CD4-positive, alpha-beta memory T cell (primary cell): ENCODE measurements around the gene ZNF638. TPM values are rescaled to one million over a fixed set of nuclear protein-coding genes. Genes with fewer than 3 reads are reported as not detected.
A peak's percentile ranks its signal among the peaks of the same experiment; 100 is the strongest.

Experiments
- CTCF ChIA-PET: fragments of 350-600 bp; sonication (Branson Sonifier 250); formaldehyde crosslinking; loops from one replicate; lab custom pipeline; 2021; ENCODE audit warnings: inconsistent platforms; ENCODE audit not compliant: partially characterized antibody; lab: Charles Lee
- POLR2A ChIA-PET: fragments of 350-600 bp; sonication (Branson Sonifier 250); formaldehyde crosslinking; loops from one replicate; lab custom pipeline; 2021; ENCODE audit not compliant: partially characterized antibody; lab: Charles Lee
- DNase-seq, 5 donors: peaks; one replicate each; pipeline versions ENCODE4 v3.0.0 to v3.0.0-alpha.2; 2020 to 2022; ENCODE audit warnings: mixed read lengths in 1 of 5
- H3K27ac ChIP-seq: one replicate; pipeline ENCODE4 v1.7.0; 2013; ENCODE audit warnings: low read depth, low read length
- H3K27me3 ChIP-seq: 2 replicates; pipeline ENCODE4 v1.7.0; 2013; ENCODE audit warnings: mild to moderate bottlenecking, low read length, moderate library complexity; ENCODE audit not compliant: insufficient read depth
- H3K36me3 ChIP-seq: 2 replicates; pipeline ENCODE4 v1.7.0; 2013; ENCODE audit warnings: mild to moderate bottlenecking, low read length, moderate library complexity; ENCODE audit not compliant: insufficient read depth
- H3K4me1 ChIP-seq: 2 replicates; pipeline ENCODE4 v1.7.0; 2013; ENCODE audit warnings: mild to moderate bottlenecking, low read length, moderate library complexity; ENCODE audit not compliant: insufficient read depth
- H3K4me3 ChIP-seq, 2 donors: one replicate each; pipeline ENCODE4 v1.7.0; 2013; ENCODE audit warnings: low read length in 2 of 2, mild to moderate bottlenecking in 1 of 2
- H3K9me3 ChIP-seq, 2 donors: one replicate each; pipeline ENCODE4 v1.7.0; 2013; ENCODE audit warnings: low read length in 2 of 2, control low read depth in 1 of 2; ENCODE audit not compliant: control insufficient read depth in 1 of 2
- H3K27ac Mint-ChIP-seq, 7 donors: one replicate each; pipeline ENCODE4 v1.8.0; 2020 to 2021; ENCODE audit warnings: mixed read lengths in 7 of 7, mild to moderate bottlenecking in 6 of 7, inconsistent platforms in 3 of 7, moderate library complexity in 3 of 7
- H3K27me3 Mint-ChIP-seq, 2 donors: one replicate each; pipeline ENCODE4 v1.8.0; 2020 to 2021; ENCODE audit warnings: mixed read lengths in 2 of 2
- H3K36me3 Mint-ChIP-seq, 2 donors: one replicate each; pipeline ENCODE4 v1.8.0; 2020 to 2021; ENCODE audit warnings: mixed read lengths in 2 of 2, inconsistent platforms in 1 of 2, mild to moderate bottlenecking in 1 of 2
- H3K4me1 Mint-ChIP-seq, 4 donors: one replicate each; pipeline ENCODE4 v1.8.0; 2020 to 2021; ENCODE audit warnings: mixed read lengths in 4 of 4, mild to moderate bottlenecking in 1 of 4
- H3K4me3 Mint-ChIP-seq, 8 donors: one replicate each; pipeline ENCODE4 v1.8.0; 2020 to 2021; ENCODE audit warnings: mixed read lengths in 8 of 8, mild to moderate bottlenecking in 7 of 8, moderate library complexity in 6 of 8, inconsistent platforms in 3 of 8
- H3K9me3 Mint-ChIP-seq, 8 donors: one replicate each; pipeline ENCODE4 v1.8.0; 2020 to 2021; ENCODE audit warnings: mixed read lengths in 8 of 8, mild to moderate bottlenecking in 5 of 8, inconsistent platforms in 3 of 8, moderate library complexity in 1 of 8
- intact Hi-C: fragments of 100-400 bp; cut with micrococcal nuclease; formaldehyde crosslinking; loops from one replicate; pipeline ENCODE4 v1.15.1; 2023
- polyA plus RNA-seq, 2 donors: library from polyadenylated mRNA; unstranded; fragments of 300-500 nt; fragmentation: Illumina TruSeq; gene quantifications; one replicate each; pipeline ENCODE4 v1.2.3, GENCODE V29; 2021
- total RNA-seq, 2 experiments: library from RNA; stranded (reverse); gene quantifications; one replicate each; pipeline ENCODE4 v1.2.3, GENCODE V29; 2021

The ZNF638 gene
- total and polyA plus RNA-seq, 4 experiments from 2014 or later = 19.8 to 167 (median 110) TPM

GRCh38 chr2:71361631-71362030 lies 30.0 kb downstream of the ZNF638 start:
- H3K36me3 Mint-ChIP-seq = peaks cover 56 to 81% of the 10 kb centered on the region in 2 donors

DNA sequence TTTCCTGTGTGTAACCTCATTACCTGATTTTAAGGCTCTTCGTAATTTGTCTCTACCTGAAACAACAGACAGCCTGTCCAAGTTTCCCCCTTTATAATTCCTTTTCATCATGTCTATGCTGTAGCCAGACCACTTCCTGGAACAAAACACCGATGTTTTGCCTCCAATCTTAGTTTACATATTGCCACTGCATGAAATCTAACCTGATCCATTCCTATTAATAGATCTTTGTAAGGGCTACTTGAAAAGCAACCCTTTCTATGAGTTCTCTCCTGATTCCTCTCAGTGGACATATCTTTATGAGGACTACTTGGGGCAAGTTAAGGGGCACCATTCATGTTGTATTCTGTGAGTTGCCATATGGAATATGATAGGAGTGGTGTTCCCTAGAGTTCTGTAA lies 30.9 kb downstream of the ZNF638 start:
- Mint-ChIP-seq H3K4me1 (peaks cover 20 to 38% (median 29%) of the 10 kb centered on the region in 4 donors), H3K36me3 (peaks cover 54 to 77% of the 10 kb centered on the region in 2 donors), H3K27me3 (no peaks in the 10 kb centered on the region), H3K4me3 (no peak overlapping the region), H3K27ac (peak overlapping the region in 3 of 7 donors; percentile 0 to 41 (median 37)), H3K9me3 (no peaks in the 10 kb centered on the region)
- DNase-seq = no peak
- no peaks in the 10 kb centered on the region for H3K9me3 ChIP-seq
- CTCF ChIA-PET = no interaction called here
- H3K36me3 ChIP-seq = peaks cover 67% of the 10 kb centered on the region
- POLR2A ChIA-PET = no interaction called here
- intact Hi-C loops = no loop called here
- peaks cover 10% of the 10 kb centered on the region for H3K4me1 ChIP-seq
- no peaks in the 10 kb centered on the region for H3K27me3 ChIP-seq
- no peak overlapping the region for H3K27ac ChIP-seq
- H3K4me3 ChIP-seq = no peak overlapping the region

More at GRCh38 chr2:71361631-71362030, 30.0 kb downstream of the ZNF638 start:
- H3K27me3 Mint-ChIP-seq = no peaks in the 10 kb centered on the region
- intact Hi-C loops = no loop called here
- Histone ChIP-seq H3K27me3 (no peaks in the 10 kb centered on the region), H3K4me1 (peaks cover 10% of the 10 kb centered on the region), H3K4me3 (no peak overlapping the region), H3K36me3 (peaks cover 74% of the 10 kb centered on the region), H3K9me3 (no peaks in the 10 kb centered on the region), H3K27ac (no peak overlapping the region)
- H3K4me3 Mint-ChIP-seq = peak overlapping the region in 1 of 8 donors; percentile 54
- H3K9me3 Mint-ChIP-seq = no peaks in the 10 kb centered on the region
- ChIA-PET CTCF (interaction anchor here (1.2 kb wide), 1 partner anchor 9 kb away, joined by 4 read pairs; no protein-coding TSS in a partner anchor), POLR2A (no interaction called here)
- H3K4me1 Mint-ChIP-seq = peaks cover 20 to 44% (median 34%) of the 10 kb centered on the region in 4 donors
- peak overlapping the region in 1 of 7 donors; percentile 44 for H3K27ac Mint-ChIP-seq
- no peak for DNase-seq

- Histone ChIP-seq H3K27ac (no peak overlapping the region), H3K4me3 (no peak overlapping the region), H3K4me1 (no peaks in the 10 kb centered on the region), H3K36me3 (peaks cover 14% of the 10 kb centered on the region), H3K9me3 (no peaks in the 10 kb centered on the region), H3K27me3 (no peaks in the 10 kb centered on the region)
- H3K27me3 Mint-ChIP-seq = no peaks in the 10 kb centered on the region
- peaks cover 30 to 67% of the 10 kb centered on the region in 2 donors for H3K36me3 Mint-ChIP-seq
- H3K4me1 Mint-ChIP-seq = peaks cover 10 to 24% (median 14%) of the 10 kb centered on the region in 4 donors
- no peak overlapping the region for H3K4me3 Mint-ChIP-seq
- POLR2A ChIA-PET = no interaction called here
- no peaks in the 10 kb centered on the region for H3K9me3 Mint-ChIP-seq
- DNase-seq = no peak
- H3K27ac Mint-ChIP-seq = no peak overlapping the region
- intact Hi-C loops = no loop called here
- CTCF ChIA-PET = no interaction called here
Observed at GRCh38 chr2:71370015-71370414, 38.4 kb downstream of the ZNF638 start.

- no peaks in the 10 kb centered on the region for H3K9me3 Mint-ChIP-seq
- Histone ChIP-seq H3K4me1 (no peaks in the 10 kb centered on the region), H3K36me3 (peaks cover 10% of the 10 kb centered on the region), H3K4me3 (no peak overlapping the region), H3K27me3 (no peaks in the 10 kb centered on the region), H3K27ac (no peak overlapping the region), H3K9me3 (no peaks in the 10 kb centered on the region)
- no peak overlapping the region for H3K4me3 Mint-ChIP-seq
- H3K4me1 Mint-ChIP-seq = peaks cover 13 to 24% (median 19%) of the 10 kb centered on the region in 4 donors
- CTCF ChIA-PET = no interaction called here
- peaks cover 27 to 68% of the 10 kb centered on the region in 2 donors for H3K36me3 Mint-ChIP-seq
- POLR2A ChIA-PET = no interaction called here
- intact Hi-C loops = no loop called here
- H3K27me3 Mint-ChIP-seq = no peaks in the 10 kb centered on the region
- peak overlapping the region in 5 of 7 donors; percentile 19 to 56 (median 33) for H3K27ac Mint-ChIP-seq
- no peak for DNase-seq
Observed at GRCh38 chr2:71372042-71372441, 40.5 kb downstream of the ZNF638 start.

- Histone ChIP-seq H3K9me3 (no peaks in the 10 kb centered on the region), H3K36me3 (peaks cover 25% of the 10 kb centered on the region), H3K4me3 (no peak overlapping the region), H3K27ac (no peak overlapping the region), H3K27me3 (no peaks in the 10 kb centered on the region), H3K4me1 (no peaks in the 10 kb centered on the region)
- ChIA-PET CTCF (no interaction called here), POLR2A (no interaction called here)
- Mint-ChIP-seq H3K9me3 (no peaks in the 10 kb centered on the region), H3K27ac (peak overlapping the region in 4 of 7 donors; percentile 16 to 77 (median 60)), H3K36me3 (peaks cover 48 to 77% of the 10 kb centered on the region in 2 donors), H3K27me3 (no peaks in the 10 kb centered on the region), H3K4me1 (peaks cover 12 to 22% (median 14%) of the 10 kb centered on the region in 4 donors), H3K4me3 (no peak overlapping the region)
- DNase-seq = no peak
- intact Hi-C loops = no loop called here
Observed at GRCh38 chr2:71379086-71379485, 47.5 kb downstream of the ZNF638 start.

DNA sequence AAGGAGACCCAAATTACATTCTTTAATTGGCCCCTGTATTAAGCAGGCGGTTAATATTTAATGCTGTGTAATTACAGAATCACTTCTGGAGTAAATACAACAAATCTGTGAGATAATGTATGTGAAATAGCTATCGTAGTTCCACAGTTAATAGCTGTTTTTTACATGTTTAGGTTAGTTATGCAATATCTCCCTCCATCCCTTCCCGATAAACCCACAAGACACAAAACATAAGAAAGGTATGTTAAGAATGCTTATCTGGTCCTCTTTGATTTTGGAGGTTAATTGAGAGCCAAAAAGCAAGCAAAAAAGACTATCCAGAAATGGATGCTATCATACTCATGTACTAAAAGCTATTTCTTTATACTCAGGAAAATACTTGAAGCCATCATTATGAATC lies 49.1 kb downstream of the ZNF638 start:
- Mint-ChIP-seq H3K27ac (no peak overlapping the region), H3K4me1 (peaks cover 10 to 24% (median 15%) of the 10 kb centered on the region in 4 donors), H3K9me3 (no peaks in the 10 kb centered on the region), H3K4me3 (no peak overlapping the region), H3K36me3 (peaks cover 45 to 73% of the 10 kb centered on the region in 2 donors), H3K27me3 (no peaks in the 10 kb centered on the region)
- ChIA-PET CTCF (no interaction called here), POLR2A (no interaction called here)
- Histone ChIP-seq H3K9me3 (no peaks in the 10 kb centered on the region), H3K36me3 (peaks cover 27% of the 10 kb centered on the region), H3K4me3 (no peak overlapping the region), H3K4me1 (no peaks in the 10 kb centered on the region), H3K27me3 (no peaks in the 10 kb centered on the region), H3K27ac (no peak overlapping the region)
- no peak for DNase-seq
- intact Hi-C loops = no loop called here

DNA sequence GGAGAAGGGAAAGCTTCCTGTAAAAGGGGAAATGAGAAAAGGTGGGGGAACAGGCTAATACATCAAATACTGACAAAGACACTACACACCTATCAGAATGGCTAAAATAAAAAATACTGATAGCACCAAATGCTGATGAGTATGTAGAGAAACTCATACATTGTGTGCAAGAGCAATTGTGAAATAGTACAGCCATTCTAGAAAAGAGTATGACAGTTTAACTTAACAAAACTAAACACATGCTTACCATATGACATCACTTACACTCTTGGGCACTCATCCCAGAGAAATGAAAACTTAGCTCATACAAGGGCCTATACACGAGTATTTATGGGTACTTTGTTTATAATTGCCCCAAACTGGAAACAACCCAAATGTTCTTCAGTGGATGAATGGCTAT lies 53.4 kb downstream of the ZNF638 start:
- peaks cover 0 to 10% (median 0%) of the 10 kb centered on the region in 4 donors for H3K4me1 Mint-ChIP-seq
- no peak for DNase-seq
- H3K9me3 Mint-ChIP-seq = no peaks in the 10 kb centered on the region
- intact Hi-C loops = loop anchor here (5.0 kb wide), 1 partner anchor 38 kb away; no protein-coding TSS in a partner anchor
- Histone ChIP-seq H3K9me3 (no peaks in the 10 kb centered on the region), H3K4me1 (no peaks in the 10 kb centered on the region), H3K36me3 (peaks cover 46% of the 10 kb centered on the region), H3K27ac (no peak overlapping the region), H3K4me3 (no peak overlapping the region), H3K27me3 (no peaks in the 10 kb centered on the region)
- POLR2A ChIA-PET = no interaction called here
- peaks cover 66 to 69% of the 10 kb centered on the region in 2 donors for H3K36me3 Mint-ChIP-seq
- H3K27me3 Mint-ChIP-seq = no peaks in the 10 kb centered on the region
- CTCF ChIA-PET = no interaction called here
- no peak overlapping the region for H3K27ac Mint-ChIP-seq
- no peak overlapping the region for H3K4me3 Mint-ChIP-seq
